ENCODE measurements around the gene POPDC3. TPM values are rescaled to one million over a fixed set of nuclear protein-coding genes. Genes with fewer than 3 reads are reported as not detected.
"Not testable (repeated sequence)": the region's sequence is repeated elsewhere in the genome, so short reads cannot be mapped to it uniquely, and the experiment has no call there.

POPDC3 gene
- total RNA-seq, 1 donor from 2014 or later = 0.86 TPM

GRCh38 chr6:105178636-105179035 is 1.2 kb downstream of the POPDC3 start:
- Mint-ChIP-seq H3K4me3 (peak overlapping the region; percentile 84), H3K36me3 (ENCODE audit: low read depth) (no peaks in the 10 kb centered on the region), H3K27me3 (ENCODE audit: low read depth) (peaks cover 46% of the 10 kb centered on the region), H3K4me1 (peaks cover 4% of the 10 kb centered on the region), H3K27ac (ENCODE audit: unreplicated experiment) (no peak overlapping the region), H3K9me3 (no peaks in the 10 kb centered on the region)
- no peak for TF ChIP-seq CTCF (conservative IDR thresholded peaks at IDR 0.05)
- no peak for DNase-seq (ENCODE audit: low read depth, low spot score)

DNA sequence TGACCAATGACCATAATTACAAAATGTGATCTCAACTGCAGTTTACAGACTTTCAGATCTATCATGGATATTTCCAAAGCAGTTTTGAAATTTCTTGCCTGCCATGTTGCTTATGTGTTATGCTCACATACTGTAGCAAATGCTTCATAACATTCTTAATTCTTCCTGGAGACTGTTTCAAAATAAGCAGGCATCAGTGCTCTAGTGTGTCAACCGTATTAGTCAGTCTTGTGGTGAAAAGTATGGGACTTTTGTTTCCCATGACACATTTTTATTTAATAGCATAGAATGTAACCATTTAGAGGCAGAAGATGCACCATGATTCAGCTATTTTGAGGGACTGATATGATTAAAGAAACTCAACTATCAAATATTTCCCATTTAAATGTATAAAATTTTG is 1.7 kb downstream of the POPDC3 start:
- DNase-seq (ENCODE audit: low read depth, low spot score) = no peak
- TF ChIP-seq CTCF (conservative IDR thresholded peaks at IDR 0.05) = no peak
- Mint-ChIP-seq H3K9me3 (no peaks in the 10 kb centered on the region), H3K36me3 (ENCODE audit: low read depth) (no peaks in the 10 kb centered on the region), H3K4me3 (peak overlapping the region; percentile 45), H3K27ac (ENCODE audit: unreplicated experiment) (no peak overlapping the region), H3K27me3 (ENCODE audit: low read depth) (peaks cover 46% of the 10 kb centered on the region), H3K4me1 (peaks cover 4% of the 10 kb centered on the region)

- Mint-ChIP-seq H3K27me3 (ENCODE audit: low read depth) (peaks cover 44% of the 10 kb centered on the region), H3K36me3 (ENCODE audit: low read depth) (no peaks in the 10 kb centered on the region), H3K4me1 (peaks cover 4% of the 10 kb centered on the region), H3K9me3 (no peaks in the 10 kb centered on the region), H3K4me3 (no peak overlapping the region), H3K27ac (ENCODE audit: unreplicated experiment) (no peak overlapping the region)
- no peak for DNase-seq (ENCODE audit: low read depth, low spot score)
- TF ChIP-seq CTCF (conservative IDR thresholded peaks at IDR 0.05) = no peak
Observed at GRCh38 chr6:105177556-105177955, 2.3 kb downstream of the POPDC3 start.

DNA sequence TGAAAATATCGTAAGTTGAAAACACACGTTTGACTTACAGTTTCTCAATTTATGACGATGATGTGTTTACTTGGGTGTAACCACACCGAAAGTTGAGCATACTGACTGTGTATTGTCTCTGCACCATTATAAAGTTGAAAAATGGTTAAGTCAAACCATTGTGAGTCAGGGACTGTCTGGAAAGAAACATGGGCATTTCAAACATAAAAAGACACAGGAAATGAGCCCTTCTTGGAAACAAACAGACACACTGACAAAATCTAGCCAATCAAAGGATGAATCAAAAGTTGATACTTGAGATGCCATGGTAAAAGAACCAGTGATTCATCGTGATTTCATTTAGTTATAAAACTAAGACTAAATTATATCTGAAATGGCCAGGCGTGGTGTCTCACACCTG is 5.3 kb downstream of the POPDC3 start:
- no peaks in the 10 kb centered on the region for H3K9me3 Mint-ChIP-seq
- TF ChIP-seq CTCF (conservative IDR thresholded peaks at IDR 0.05) = no peak
- H3K27me3 Mint-ChIP-seq (ENCODE audit: low read depth) = peaks cover 23% of the 10 kb centered on the region
- DNase-seq (ENCODE audit: low read depth, low spot score) = no peak
- no peak overlapping the region for H3K27ac Mint-ChIP-seq (ENCODE audit: unreplicated experiment)
- H3K36me3 Mint-ChIP-seq (ENCODE audit: low read depth) = no peaks in the 10 kb centered on the region
- no peaks in the 10 kb centered on the region for H3K4me1 Mint-ChIP-seq
- no peak overlapping the region for H3K4me3 Mint-ChIP-seq

GRCh38 chr6:105172515-105172914 is 7.3 kb downstream of the POPDC3 start:
- not testable (repeated sequence) for H3K4me3 Mint-ChIP-seq; H3K27me3 Mint-ChIP-seq (ENCODE audit: low read depth); H3K4me1 Mint-ChIP-seq; H3K36me3 Mint-ChIP-seq (ENCODE audit: low read depth); H3K27ac Mint-ChIP-seq (ENCODE audit: unreplicated experiment); DNase-seq (ENCODE audit: low read depth, low spot score); H3K9me3 Mint-ChIP-seq

GRCh38 chr6:105170059-105170458 is 9.8 kb downstream of the POPDC3 start:
- no peak for TF ChIP-seq CTCF (conservative IDR thresholded peaks at IDR 0.05)
- Mint-ChIP-seq H3K4me3 (no peak overlapping the region), H3K4me1 (peaks cover 7% of the 10 kb centered on the region), H3K27ac (ENCODE audit: unreplicated experiment) (no peak overlapping the region), H3K36me3 (ENCODE audit: low read depth) (no peaks in the 10 kb centered on the region), H3K27me3 (ENCODE audit: low read depth) (no peaks in the 10 kb centered on the region), H3K9me3 (no peaks in the 10 kb centered on the region)
- DNase-seq (ENCODE audit: low read depth, low spot score) = no peak

All from neural crest cell (in vitro differentiated cells).